Uterus (tissue), 2 donors: ENCODE results near the gene TRUB1.

Experiments
- CTCF ChIP-seq, 4 experiments: fragments of 200-600 bp in 2 of 4; fragments of 450-650 bp in 2 of 4; sonication (generic) in 2 of 4; IDR thresholded peaks; one replicate each; pipeline ENCODE4 v1.5.1; 2016 to 2019; ENCODE audit warnings: antibody characterized with exemption in 4 of 4, mild to moderate bottlenecking in 2 of 4, moderate library complexity in 1 of 4
- POLR2A ChIP-seq, 2 donors: fragments of 450-650 bp; IDR thresholded peaks; one replicate each; pipeline ENCODE4 v1.6.1; 2016; ENCODE audit warnings: antibody characterized with exemption in 2 of 2, mild to moderate bottlenecking in 1 of 2, moderate library complexity in 1 of 2

- TF ChIP-seq CTCF (IDR thresholded peaks at IDR 0.05) (no peak), POLR2A (IDR thresholded peaks at IDR 0.05) (no peak)
These were observed 24.4 kb downstream of the TRUB1 start for GRCh38 chr10:114962441-114962840.
